Epidermal melanocyte (primary cell): ENCODE measurements around the gene VTI1A.

ENCODE experiments used
- DNase-seq: peaks from one replicate; pipeline ENCODE4 v3.0.0; 2011; ENCODE audit warnings: low spot score; ENCODE audit not compliant: insufficient read length

VTI1A gene

GRCh38 chr10:112634096-112634830, 187.2 kb downstream of the VTI1A start:
- DNase-seq, result no peak

GRCh38 chr10:112637901-112638300, 190.9 kb downstream of the VTI1A start:
- no peak for DNase-seq

GRCh38 chr10:112639298-112639697, 192.3 kb downstream of the VTI1A start:
- no peak for DNase-seq

- no peak for DNase-seq
Measured at GRCh38 chr10:112640638-112641037, 193.6 kb downstream of the VTI1A start.

- DNase-seq, result no peak
Measured at GRCh38 chr10:112643600-112644264, 196.7 kb downstream of the VTI1A start.

DNA sequence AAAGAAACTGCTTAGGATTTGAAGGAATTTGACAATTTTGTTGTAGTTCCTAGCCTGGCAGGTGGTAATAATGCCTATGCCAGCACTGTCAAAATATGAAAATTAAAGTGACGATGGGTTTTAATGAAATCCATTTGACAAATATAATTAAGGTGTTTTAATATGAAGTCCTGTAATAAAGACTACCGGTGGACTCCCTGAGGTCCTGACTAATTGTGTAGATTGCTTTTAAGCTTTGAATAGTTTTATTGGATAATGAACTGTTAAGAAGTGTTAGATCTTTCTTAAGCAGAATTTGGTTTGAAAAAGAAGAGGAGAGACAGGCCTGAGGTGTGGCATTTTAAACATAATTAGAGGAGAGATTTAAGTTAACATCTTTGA, 197.2 kb downstream of the VTI1A start:
- DNase-seq, result no peak

GRCh38 chr10:112649006-112649821, 202.2 kb downstream of the VTI1A start:
- DNase-seq, result no peak

DNA sequence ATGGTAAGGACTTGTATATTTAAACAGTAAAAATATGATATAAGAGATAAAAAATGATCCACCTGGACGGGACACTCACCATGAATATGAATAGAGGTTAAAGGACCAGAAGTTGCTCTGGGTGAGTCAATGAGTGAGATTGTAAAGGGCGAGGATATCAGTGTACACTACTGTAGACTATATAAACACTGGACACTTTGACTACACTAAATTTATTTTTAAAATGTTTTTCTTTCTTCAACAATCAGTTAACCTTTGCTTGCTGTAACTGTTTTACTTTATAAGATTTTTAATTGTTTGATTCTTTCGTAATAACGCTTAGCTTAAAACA, 202.8 kb downstream of the VTI1A start:
- no peak for DNase-seq

GRCh38 chr10:112650588-112651030, 203.6 kb downstream of the VTI1A start:
- no peak for DNase-seq

DNA sequence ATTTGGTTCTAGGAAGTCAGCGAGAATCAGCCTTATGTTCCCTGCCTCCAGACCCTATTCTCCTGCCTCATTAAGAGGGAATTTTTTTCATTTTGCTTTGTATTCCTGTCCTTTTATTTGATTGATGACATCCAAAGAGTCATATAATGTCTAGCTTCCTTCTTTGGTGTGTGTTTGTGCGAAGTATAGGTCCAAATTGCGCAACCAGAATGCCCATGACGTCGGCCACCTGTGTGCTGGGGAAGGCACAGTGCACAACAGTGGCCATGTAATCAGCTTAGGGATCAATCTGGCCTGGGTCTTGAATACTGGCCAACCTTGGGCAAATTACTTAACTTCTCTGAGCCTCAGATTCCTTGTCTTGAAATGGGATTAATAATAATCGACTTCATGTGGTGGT, 206.2 kb downstream of the VTI1A start:
- no peak for DNase-seq

GRCh38 chr10:112653851-112654250, 206.8 kb downstream of the VTI1A start:
- DNase-seq, result no peak

- no peak for DNase-seq
Measured at GRCh38 chr10:112654794-112655193, 207.8 kb downstream of the VTI1A start.

DNA sequence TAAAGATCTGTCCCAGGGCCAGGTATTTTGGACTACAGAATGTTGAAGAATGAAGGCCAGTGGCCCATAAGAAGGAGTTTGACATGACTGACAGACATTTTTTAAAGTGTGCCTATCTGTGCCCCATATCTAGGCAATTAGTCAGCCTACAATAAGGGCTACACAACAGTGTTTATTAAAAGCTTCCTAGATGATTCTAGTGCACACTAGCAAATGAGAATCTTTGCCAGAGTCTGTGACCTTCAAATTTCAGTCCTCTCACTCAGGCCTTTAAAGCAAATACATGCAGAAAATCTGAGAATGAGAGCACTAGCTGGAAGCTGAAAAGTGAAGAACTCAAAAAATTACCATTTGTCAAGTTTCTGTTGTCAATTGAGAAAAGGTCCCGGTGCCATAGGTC, 208.7 kb downstream of the VTI1A start:
- no peak for DNase-seq

DNA sequence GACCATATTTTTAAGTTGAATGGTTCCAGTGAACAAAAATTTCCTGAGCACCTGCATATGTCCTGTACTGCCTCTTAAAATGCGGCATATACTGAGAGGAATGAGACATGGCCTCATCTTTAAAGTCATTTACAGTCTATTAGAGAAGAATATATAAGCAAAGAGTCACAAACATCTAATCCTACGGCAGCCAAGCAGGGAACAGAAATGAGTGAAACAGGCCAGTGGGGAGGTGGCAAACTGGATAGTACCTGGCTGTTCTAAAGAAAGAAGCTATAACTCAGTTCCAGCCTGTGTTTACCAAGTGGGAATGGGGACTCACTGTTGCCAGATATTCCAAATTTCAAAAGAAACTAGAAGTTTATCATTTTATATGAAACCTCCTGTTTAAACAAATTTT, 211.4 kb downstream of the VTI1A start:
- DNase-seq, result no peak

DNA sequence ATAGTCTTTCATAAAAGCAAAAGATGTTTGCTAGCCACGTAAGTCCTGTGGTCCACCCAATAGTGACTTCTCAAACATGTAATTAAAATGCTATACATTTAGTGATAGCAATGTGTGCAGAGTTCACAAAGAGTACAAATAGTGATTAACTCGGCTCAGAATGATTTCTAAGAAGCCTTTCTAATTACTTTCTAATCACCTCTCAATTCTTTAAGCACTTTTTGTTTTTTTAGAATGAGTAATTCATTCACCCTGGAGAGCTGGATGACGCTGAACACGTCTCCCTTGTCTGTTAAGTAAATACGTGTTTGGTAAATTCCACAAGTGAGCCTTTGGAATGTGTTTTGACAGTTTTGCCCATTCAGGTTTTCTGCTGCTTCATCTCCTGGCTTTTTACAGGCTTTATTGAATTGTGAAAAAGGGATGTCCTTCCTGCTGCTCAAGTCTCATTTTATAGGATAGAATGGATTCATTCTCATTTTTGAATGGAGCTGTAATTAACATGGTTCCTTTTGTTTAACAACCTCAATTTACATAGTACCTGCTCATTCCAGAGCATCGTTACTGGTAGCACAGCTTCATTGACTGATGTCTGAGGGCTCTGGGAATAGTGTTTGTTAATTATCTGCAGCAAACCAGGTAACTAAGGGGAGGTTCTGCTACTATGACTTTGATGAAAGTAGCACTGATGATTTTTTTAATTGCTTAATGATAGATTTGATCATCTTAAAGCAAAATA, 212.1 kb downstream of the VTI1A start:
- no peak for DNase-seq

- no peak for DNase-seq
Measured at GRCh38 chr10:112663234-112664125, 216.5 kb downstream of the VTI1A start.

- no peak for DNase-seq
Measured at GRCh38 chr10:112666094-112666493, 219.1 kb downstream of the VTI1A start.

- DNase-seq, result no peak
Measured at GRCh38 chr10:112669989-112670388, 223.0 kb downstream of the VTI1A start.

- no peak for DNase-seq
Measured at GRCh38 chr10:112671743-112672142, 224.7 kb downstream of the VTI1A start.

- DNase-seq, result no peak
Measured at GRCh38 chr10:112672706-112673105, 225.7 kb downstream of the VTI1A start.
